Suprapubic skin (tissue), 4 donors: ENCODE results near the gene MYH14.

ENCODE experiments used
- CTCF ChIP-seq, 2 donors: fragments of 200-600 bp in 1 of 2; fragments of 450-650 bp in 1 of 2; sonication (generic) in 1 of 2; IDR thresholded peaks; one replicate each; pipeline ENCODE4 v1.5.1; 2016 to 2019; ENCODE audit warnings: antibody characterized with exemption in 2 of 2, mild to moderate bottlenecking in 1 of 2, moderate library complexity in 1 of 2
- EP300 ChIP-seq: sonication (generic); formaldehyde crosslinking; IDR thresholded peaks from one replicate; pipeline ENCODE4 v1.6.1; 2017; ENCODE audit warnings: antibody characterized with exemption
- POLR2A ChIP-seq, 2 donors: fragments of 450-650 bp; IDR thresholded peaks; one replicate each; pipeline ENCODE4 v1.6.1; 2017; ENCODE audit warnings: antibody characterized with exemption in 2 of 2, mild to moderate bottlenecking in 2 of 2, moderate library complexity in 2 of 2
- POLR2AphosphoS5 ChIP-seq, 3 donors: sonication (generic); formaldehyde crosslinking; IDR thresholded peaks; one replicate each; pipeline ENCODE4 v1.6.1; 2017; ENCODE audit warnings: antibody characterized with exemption in 3 of 3

DNA sequence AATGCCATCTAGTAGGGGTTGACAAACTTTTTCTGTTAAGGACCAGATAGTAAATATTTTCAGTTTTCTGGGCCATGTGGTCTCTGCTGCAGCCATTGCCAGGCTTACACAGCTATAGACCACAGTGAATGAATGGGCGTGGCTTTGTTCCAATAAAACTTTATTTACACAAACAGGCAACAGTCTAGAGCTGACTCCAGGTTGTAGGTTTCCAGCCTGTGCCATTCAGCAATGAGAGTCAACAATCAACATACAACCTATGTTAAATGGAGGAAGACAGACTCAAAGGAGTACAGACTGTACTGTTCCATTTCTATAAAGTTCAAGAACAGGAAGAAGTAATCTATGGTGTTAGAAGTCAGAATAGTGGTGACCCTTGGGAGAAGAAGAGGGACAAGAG is 25.1 kb upstream of the MYH14 start:
- no peak for TF ChIP-seq CTCF (IDR thresholded peaks at IDR 0.05)
- no peak for TF ChIP-seq EP300
- TF ChIP-seq POLR2AphosphoS5 (IDR thresholded peaks at IDR 0.05): no peak
- no peak for TF ChIP-seq POLR2A (IDR thresholded peaks at IDR 0.05)
